CD4-positive, alpha-beta T cell treated with Interleukin-15 for 1 hour (primary cell): ENCODE data around the gene PDCD2.
A peak's percentile ranks its signal among the peaks of the same experiment; 100 is the strongest.
"Not testable (repeated sequence)": the region's sequence is repeated elsewhere in the genome, so short reads cannot be mapped to it uniquely, and the experiment has no call there.

Experiments used
- DNase-seq: peaks from one replicate; pipeline ENCODE4 v3.0.0-alpha.2; 2020

Gene PDCD2

GRCh38 chr6:170584181-170584953 lies at the start of gene PDCD2:
Gene PDCD2 (minus strand): TSS chr6:170584637. CDS start chr6:170584581, 56 bp downstream.
- peak; percentile 90 for DNase-seq

- not testable (repeated sequence) for DNase-seq
Observed at GRCh38 chr6:170616020-170616554, 31.6 kb upstream of the PDCD2 start.

- DNase-seq = not testable (repeated sequence)
Observed at GRCh38 chr6:170612256-170612804, 27.9 kb upstream of the PDCD2 start.

- not testable (repeated sequence) for DNase-seq
Observed at GRCh38 chr6:170609225-170609624, 24.8 kb upstream of the PDCD2 start.

GRCh38 chr6:170605574-170606259 lies 21.3 kb upstream of the PDCD2 start:
- DNase-seq = no peak

- no peak for DNase-seq
Observed at GRCh38 chr6:170597278-170597677, 12.8 kb upstream of the PDCD2 start.

GRCh38 chr6:170596426-170596825 lies 12.0 kb upstream of the PDCD2 start:
- no peak for DNase-seq

GRCh38 chr6:170590725-170591124 lies 6.3 kb upstream of the PDCD2 start:
- no peak for DNase-seq

GRCh38 chr6:170584954-170585498 lies 589 bp upstream of the PDCD2 start:
- no peak for DNase-seq

GRCh38 chr6:170583756-170584180 lies 669 bp downstream of the PDCD2 start:
- DNase-seq = no peak

- no peak for DNase-seq
Observed at GRCh38 chr6:170578909-170579308, 5.5 kb downstream of the PDCD2 start.

- no peak for DNase-seq
Observed at GRCh38 chr6:170575250-170575649, 9.2 kb downstream of the PDCD2 start.

- DNase-seq = no peak
Observed at GRCh38 chr6:170572704-170573466, 11.6 kb downstream of the PDCD2 start.

- no peak for DNase-seq
Observed at GRCh38 chr6:170564936-170565530, 19.4 kb downstream of the PDCD2 start.

GRCh38 chr6:170561555-170561954 lies 22.9 kb downstream of the PDCD2 start:
- DNase-seq = no peak

- no peak for DNase-seq
Observed at GRCh38 chr6:170555305-170555704, 29.1 kb downstream of the PDCD2 start.

- DNase-seq = no peak
Observed at GRCh38 chr6:170554796-170555137, 29.7 kb downstream of the PDCD2 start.

GRCh38 chr6:170554013-170554795 lies 30.2 kb downstream of the PDCD2 start, which contains the start of gene TBP:
Gene TBP (plus strand): TSS chr6:170554369. CDS start chr6:170557030, 2,661 bp downstream.
- peak; percentile 98 for DNase-seq

GRCh38 chr6:170553534-170554012 lies 30.9 kb downstream of the PDCD2 start:
- no peak for DNase-seq

- peak; percentile 88 for DNase-seq
Observed at GRCh38 chr6:170552765-170553533, 31.5 kb downstream of the PDCD2 start, which contains the start of gene PSMB1. Gene PSMB1 (minus strand): TSS chr6:170553307. CDS start chr6:170553242, 65 bp downstream.
